Mesodermal cell (in vitro differentiated cells): ENCODE results near the gene SKIDA1.

Experiments
- H3K27ac ChIP-seq: 2 replicates; pipeline ENCODE4 v1.7.0; 2013; ENCODE audit warnings: mild to moderate bottlenecking, low read depth, low read length, moderate library complexity; ENCODE audit not compliant: severe bottlenecking
- H3K36me3 ChIP-seq: 2 replicates; pipeline ENCODE4 v1.7.1; 2013; ENCODE audit warnings: mild to moderate bottlenecking, low read length, moderate library complexity; ENCODE audit not compliant: control insufficient read depth, insufficient read depth
- H3K4me1 ChIP-seq: one replicate; pipeline ENCODE4 v1.7.1; 2013; ENCODE audit warnings: mild to moderate bottlenecking, low read length; ENCODE audit not compliant: insufficient read depth, control insufficient read depth, poor library complexity, severe bottlenecking
- H3K4me3 ChIP-seq: 2 replicates; pipeline ENCODE4 v1.7.0; 2013; ENCODE audit warnings: low read length, control low read depth, mild to moderate bottlenecking; ENCODE audit not compliant: insufficient read depth, poor library complexity, severe bottlenecking; ENCODE audit errors: extremely low read depth
- H3K9me3 ChIP-seq: 2 replicates; pipeline ENCODE4 v1.7.1; 2013; ENCODE audit warnings: mild to moderate bottlenecking, low read length, moderate library complexity; ENCODE audit not compliant: control insufficient read depth
- WGBS, 2 experiments: methylation state at CpG; one replicate each; pipeline ENCODE4 v1.1.5; 2013; ENCODE audit warnings: missing lambda C conversion rate in 2 of 2; ENCODE audit not compliant: insufficient coverage in 2 of 2; 5-methylcytosine and 5-hydroxymethylcytosine counted together

SKIDA1 gene

DNA sequence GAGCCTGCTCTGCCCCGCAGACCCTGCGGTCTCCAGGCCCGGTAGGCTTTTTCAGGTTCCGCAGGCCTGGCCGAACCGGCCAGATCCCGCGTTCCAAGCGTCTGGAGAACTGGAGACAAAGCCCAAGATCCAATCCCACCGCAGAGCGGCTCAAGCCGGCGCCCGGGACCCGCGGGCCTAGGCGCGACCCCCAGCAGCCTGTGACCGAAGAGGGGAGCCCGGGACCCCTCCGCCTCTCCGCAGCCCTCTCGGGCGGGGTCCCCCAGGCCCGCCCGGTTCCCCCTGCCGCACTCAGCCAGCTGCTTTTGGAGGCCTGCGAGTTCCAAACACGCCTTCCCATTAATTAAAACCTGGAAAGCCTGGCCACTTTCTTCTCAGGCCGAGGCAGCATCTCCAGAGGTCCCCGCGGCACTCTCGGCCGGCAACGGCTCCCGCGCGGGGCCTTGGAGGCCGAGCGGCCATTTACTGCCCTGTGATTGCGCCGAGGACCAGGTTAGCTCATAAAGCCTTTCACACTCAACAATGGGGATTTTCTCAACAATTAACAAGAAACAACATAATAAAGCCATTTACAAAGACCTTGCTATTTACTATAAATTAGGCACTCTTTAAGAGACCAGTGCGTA, 16.7 kb downstream of the SKIDA1 start:
- WGBS, 2 experiments = 7 to 8% methylated on average over 30 to 38 of the region's 43 CpGs
- Histone ChIP-seq H3K36me3 (no peaks in the 10 kb centered on the region), H3K4me1 (peaks cover 50% of the 10 kb centered on the region), H3K9me3 (no peaks in the 10 kb centered on the region), H3K27ac (peak overlapping the region; percentile 87), H3K4me3 (peak overlapping the region; percentile 20)

DNA sequence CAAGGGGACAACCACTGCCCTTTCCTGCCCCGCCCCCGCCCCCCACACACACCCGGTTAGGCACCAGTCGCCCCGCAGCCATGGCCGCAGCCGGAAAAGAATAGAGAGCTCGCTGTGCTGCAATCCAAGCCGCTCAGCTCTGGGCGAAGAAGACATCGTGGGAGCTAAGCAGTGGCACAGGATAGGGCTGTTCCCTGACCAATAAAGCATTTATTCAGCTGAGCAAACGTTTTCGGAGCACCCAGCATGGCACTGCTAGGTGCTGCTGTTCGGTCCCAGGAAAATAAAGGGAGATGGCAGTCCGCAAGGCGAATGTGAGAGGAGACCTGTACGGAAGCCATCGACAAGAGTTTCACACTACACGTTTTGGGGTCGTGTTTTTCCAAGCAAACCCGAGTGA, 18.3 kb downstream of the SKIDA1 start:
- H3K27ac ChIP-seq = peak overlapping the region; percentile 87
- H3K4me3 ChIP-seq = no peak overlapping the region

DNA sequence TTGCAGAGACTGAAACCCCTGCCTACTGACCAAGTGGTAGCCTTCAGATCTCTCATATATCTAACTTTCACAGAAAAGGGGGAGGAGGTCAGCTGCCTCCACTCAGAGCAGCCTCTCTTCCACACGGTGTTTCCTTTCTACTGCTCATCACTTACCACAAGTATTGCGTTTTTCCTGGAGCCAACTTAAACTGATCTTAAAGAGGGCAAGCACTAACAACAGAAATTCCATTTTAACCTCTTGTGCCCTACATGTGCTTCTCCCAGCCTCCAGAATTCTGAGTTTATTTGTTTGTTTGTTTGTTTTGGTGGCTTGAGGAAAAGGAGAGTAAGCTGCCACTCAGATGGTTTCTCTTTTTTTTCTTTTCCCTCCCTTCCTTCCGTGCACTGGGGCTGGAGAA, 19.1 kb downstream of the SKIDA1 start:
- no peak overlapping the region for H3K4me3 ChIP-seq
- no peaks in the 10 kb centered on the region for H3K36me3 ChIP-seq
- H3K27ac ChIP-seq = peak overlapping the region; percentile 87
- no peaks in the 10 kb centered on the region for H3K9me3 ChIP-seq
- H3K4me1 ChIP-seq = peaks cover 56% of the 10 kb centered on the region
- 17 to 40% methylated on average over 1 to 2 of the region's 3 CpGs for WGBS, 2 experiments

More for the DNA sequence above, 18.3 kb downstream of the SKIDA1 start:
- Histone ChIP-seq H3K9me3 (no peaks in the 10 kb centered on the region), H3K4me1 (peaks cover 53% of the 10 kb centered on the region), H3K36me3 (no peaks in the 10 kb centered on the region)
- 11 to 18% methylated on average over 19 to 20 of the region's 21 CpGs for WGBS, 2 experiments

DNA sequence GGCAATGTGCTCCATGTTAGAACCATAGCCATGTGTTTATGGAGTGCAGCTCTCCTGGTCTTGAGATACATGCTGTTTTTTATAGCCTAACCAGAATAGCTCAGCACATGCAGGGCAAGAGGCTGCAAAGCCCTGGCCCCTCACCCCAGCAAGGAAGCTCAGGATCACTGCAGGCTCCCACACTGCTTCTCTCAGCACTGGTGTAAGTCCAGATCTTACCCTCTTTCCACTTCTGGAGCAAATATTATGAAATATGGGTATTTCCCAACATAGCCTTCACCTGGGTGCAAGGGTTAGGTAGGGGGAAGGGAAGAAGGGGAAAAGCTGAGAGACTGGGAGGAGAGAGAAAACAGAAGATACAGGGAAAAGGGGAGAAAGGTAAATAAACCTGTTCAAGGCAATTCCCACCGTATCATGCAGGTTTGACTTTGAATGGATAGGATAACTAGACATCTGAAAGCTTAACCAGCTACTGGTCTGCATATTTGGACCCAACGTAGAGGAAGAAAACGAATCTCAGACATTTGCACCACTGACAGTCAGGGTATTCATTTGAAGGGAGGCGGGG, 19.7 kb downstream of the SKIDA1 start:
- Histone ChIP-seq H3K4me3 (no peak overlapping the region), H3K9me3 (no peaks in the 10 kb centered on the region), H3K36me3 (no peaks in the 10 kb centered on the region), H3K4me1 (peaks cover 55% of the 10 kb centered on the region), H3K27ac (no peak overlapping the region)
- WGBS, 2 experiments = 39 to 40% methylated on average over 2 to 4 of the region's 4 CpGs

DNA sequence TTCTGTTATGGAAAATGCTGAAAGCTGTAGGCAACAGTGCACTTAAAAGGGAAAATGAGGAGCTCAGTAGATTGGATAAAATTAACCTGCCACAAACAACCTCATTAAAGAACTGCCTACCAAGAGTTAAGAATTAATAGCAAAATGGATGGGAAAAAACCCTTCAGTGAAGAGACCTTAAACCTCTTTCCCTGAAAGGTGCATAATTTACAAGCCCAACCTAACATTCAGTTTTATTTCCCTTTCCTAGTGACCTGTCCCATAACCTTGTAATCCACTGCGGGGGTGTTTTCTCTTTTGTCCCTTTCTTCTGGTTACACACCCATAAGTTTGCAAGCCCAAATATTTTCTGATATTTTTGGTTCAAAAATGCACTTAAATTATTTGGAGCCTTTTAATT, 21.9 kb downstream of the SKIDA1 start:
- Histone ChIP-seq H3K4me3 (no peak overlapping the region), H3K4me1 (peaks cover 62% of the 10 kb centered on the region), H3K9me3 (no peaks in the 10 kb centered on the region), H3K36me3 (no peaks in the 10 kb centered on the region), H3K27ac (no peak overlapping the region)
- WGBS, 2 experiments = 100% methylated on average over 1 of the region's 1 CpG; no CpG with 5 or more reads in 1 of the 2 experiments

DNA sequence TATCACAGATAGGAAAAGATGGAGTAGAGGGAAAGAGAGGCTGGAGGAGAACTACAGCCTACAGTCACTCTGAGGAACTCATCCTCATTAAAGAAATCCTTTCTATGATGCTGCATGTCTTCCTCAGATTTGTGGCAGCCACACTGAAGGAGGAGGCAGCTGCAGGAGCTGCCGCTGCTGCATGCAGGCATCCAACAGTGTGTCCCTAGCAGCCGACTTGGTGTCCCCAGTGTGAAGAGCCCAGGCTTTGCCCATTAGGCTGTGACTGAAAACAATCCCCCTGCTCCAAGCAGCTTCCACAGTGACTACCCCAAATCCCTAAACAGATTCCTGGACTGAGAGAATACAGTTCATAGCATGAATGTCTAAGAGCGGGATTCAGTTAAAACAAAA, 23.1 kb downstream of the SKIDA1 start:
- no peak overlapping the region for H3K27ac ChIP-seq
- no peak overlapping the region for H3K4me3 ChIP-seq
- H3K36me3 ChIP-seq = no peaks in the 10 kb centered on the region
- H3K4me1 ChIP-seq = peaks cover 65% of the 10 kb centered on the region
- no peaks in the 10 kb centered on the region for H3K9me3 ChIP-seq
- WGBS, 2 experiments = 6 to 53% methylated on average over 2 of the region's 3 CpGs

DNA sequence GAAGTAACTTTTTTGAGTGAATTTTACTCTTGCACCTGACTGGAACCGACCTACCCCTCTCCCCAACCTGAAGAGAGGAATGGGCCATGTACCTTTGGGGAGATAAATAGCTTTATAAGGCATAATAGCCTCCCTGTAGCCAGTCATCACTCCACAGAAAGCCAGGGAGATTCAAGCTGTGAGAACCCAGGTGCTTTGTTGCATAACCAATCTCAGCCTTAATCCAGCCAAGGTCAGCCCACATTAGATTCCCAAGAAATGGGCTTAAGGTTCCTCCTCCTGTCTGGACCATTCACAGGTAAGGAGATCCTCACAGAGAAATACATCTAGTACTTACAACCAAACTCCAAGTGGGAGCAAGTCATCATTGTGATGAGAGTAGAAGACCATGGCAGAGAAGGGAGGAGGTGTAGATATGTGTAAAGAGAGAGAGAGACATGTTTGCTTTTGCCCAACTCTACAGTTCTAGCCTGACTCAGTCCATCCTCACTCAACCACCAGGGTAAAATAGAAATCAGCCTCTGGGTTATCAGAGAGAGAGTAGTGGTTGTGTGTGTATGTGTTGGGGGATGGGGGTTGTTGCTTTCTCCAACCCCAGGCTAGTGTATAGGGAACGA, 23.6 kb downstream of the SKIDA1 start:
- no peaks in the 10 kb centered on the region for H3K9me3 ChIP-seq
- H3K4me1 ChIP-seq = peaks cover 60% of the 10 kb centered on the region
- no peaks in the 10 kb centered on the region for H3K36me3 ChIP-seq
- no peak overlapping the region for H3K27ac ChIP-seq
- no CpG with 5 or more reads among the region's 2 CpGs for WGBS, 2 experiments
- no peak overlapping the region for H3K4me3 ChIP-seq

- no peak overlapping the region for H3K27ac ChIP-seq
- H3K4me1 ChIP-seq = peaks cover 53% of the 10 kb centered on the region
- H3K9me3 ChIP-seq = no peaks in the 10 kb centered on the region
- H3K4me3 ChIP-seq = no peak overlapping the region
- no peaks in the 10 kb centered on the region for H3K36me3 ChIP-seq
- WGBS, 2 experiments = 70 to 85% methylated on average over 3 to 5 of the region's 5 CpGs
These were observed 24.4 kb downstream of the SKIDA1 start for GRCh38 chr10:21501091-21501490.

GRCh38 chr10:21500578-21500910, 24.9 kb downstream of the SKIDA1 start:
- peak overlapping the region; percentile 33 for H3K4me3 ChIP-seq
- WGBS, 2 experiments = 11 to 20% methylated on average over 11 of the region's 14 CpGs
- peak overlapping the region; percentile 57 for H3K27ac ChIP-seq
- peaks cover 47% of the 10 kb centered on the region for H3K4me1 ChIP-seq
- H3K36me3 ChIP-seq = no peaks in the 10 kb centered on the region
- H3K9me3 ChIP-seq = no peaks in the 10 kb centered on the region

- WGBS, 2 experiments = 3% methylated on average over 49 to 70 of the region's 72 CpGs
- peak overlapping the region; percentile 33 for H3K4me3 ChIP-seq
These were observed 25.5 kb downstream of the SKIDA1 start for GRCh38 chr10:21499701-21500577.

More at GRCh38 chr10:21499701-21500577, 25.5 kb downstream of the SKIDA1 start:
- H3K36me3 ChIP-seq = no peaks in the 10 kb centered on the region
- H3K4me1 ChIP-seq = peaks cover 47% of the 10 kb centered on the region
- peak overlapping the region; percentile 57 for H3K27ac ChIP-seq
- H3K9me3 ChIP-seq = no peaks in the 10 kb centered on the region
